HEK293 (cell line): ENCODE results near the gene THAP4.
A peak's percentile ranks its signal among the peaks of the same experiment; 100 is the strongest.

Experiments
- CTCF ChIA-PET: fragments of 350-600 bp; formaldehyde crosslinking; extraction: SDS; loops from one replicate; lab custom pipeline; 2021; ENCODE audit warnings: antibody characterized with exemption; lab: Yijun Ruan, JAX
- POLR2A ChIA-PET: fragments of 300-600 bp; formaldehyde crosslinking; extraction: SDS; loops from one replicate; lab custom pipeline; 2020; ENCODE audit warnings: antibody characterized with exemption, inconsistent platforms; lab: Yijun Ruan, JAX
- H3K27ac ChIP-seq: fragments of 200-500 bp; sonication (Bioruptor generic); 2 replicates; pipeline ENCODE4 v1.5.1; 2014; ENCODE audit warnings: low read depth, low read length, control low read depth, inconsistent platforms; ENCODE audit errors: extremely low read depth
- H3K36me3 ChIP-seq, 2 experiments: fragments of 200-500 bp in 1 of 2; sonication (Bioruptor generic) in 1 of 2; 1 replicate in 1 of 2; 2 replicates in 1 of 2; pipeline ENCODE4 v1.5.1; 2014 to 2017; ENCODE audit warnings: inconsistent platforms in 2 of 2, low read length in 2 of 2; ENCODE audit not compliant: control insufficient read depth in 2 of 2, insufficient read depth in 1 of 2
- H3K4me1 ChIP-seq: fragments of 200-500 bp; sonication (Bioruptor generic); 2 replicates; pipeline ENCODE4 v1.5.1; 2014; ENCODE audit warnings: mild to moderate bottlenecking, low read length, inconsistent platforms; ENCODE audit not compliant: control insufficient read depth, insufficient read depth
- H3K4me3 ChIP-seq: 2 replicates; pipeline ENCODE4 v1.5.1; 2011; ENCODE audit warnings: low read depth, mild to moderate bottlenecking, control low read depth, low read length, moderate library complexity
- H3K9me3 ChIP-seq: fragments of 200-500 bp; sonication (Bioruptor generic); 2 replicates; pipeline ENCODE4 v1.5.1; 2014; ENCODE audit warnings: low read depth, low read length, inconsistent platforms; ENCODE audit not compliant: control insufficient read depth, insufficient read depth
- EGR2 ChIP-seq: fragments of 450-650 bp; formaldehyde crosslinking; IDR thresholded peaks from 2 replicates; pipeline ENCODE4 v1.5.1; 2016; ENCODE audit warnings: low read depth, missing biosample characterization, missing genetic modification characterization
- HOXD13 ChIP-seq: sonication (generic); formaldehyde crosslinking; IDR thresholded peaks from 2 replicates; pipeline ENCODE4 v1.8.0; 2022; ENCODE audit warnings: missing genetic modification reagents, borderline replicate concordance
- KLF10 ChIP-seq: fragments of 450-650 bp; IDR thresholded peaks from 2 replicates; pipeline ENCODE4 v1.5.1; 2018; ENCODE audit warnings: missing biosample characterization, mild to moderate bottlenecking, missing genetic modification characterization
- KLF16 ChIP-seq: fragments of 450-650 bp; formaldehyde crosslinking; IDR thresholded peaks from 2 replicates; pipeline ENCODE4 v1.5.1; 2017; ENCODE audit warnings: missing biosample characterization, missing genetic modification characterization
- SETDB1 ChIP-seq: IDR thresholded peaks from one replicate; pipeline ENCODE4 v1.6.1; 2017; ENCODE audit warnings: mild to moderate bottlenecking, low read length, moderate library complexity, mixed read lengths; ENCODE audit not compliant: insufficient read length
- ZIC2 ChIP-seq: fragments of 450-650 bp; formaldehyde crosslinking; IDR thresholded peaks from 2 replicates; pipeline ENCODE4 v1.5.1; 2016; ENCODE audit warnings: missing biosample characterization, missing genetic modification characterization
- ZNF19 ChIP-seq: fragments of 450-650 bp; formaldehyde crosslinking; IDR thresholded peaks from 2 replicates; pipeline ENCODE4; 2016; ENCODE audit warnings: missing biosample characterization, missing genetic modification characterization, low read depth
- ZNF2 ChIP-seq: fragments of 450-650 bp; formaldehyde crosslinking; IDR thresholded peaks from 2 replicates; pipeline ENCODE4 v1.5.1; 2016; ENCODE audit warnings: missing biosample characterization, missing genetic modification characterization
- ZNF223 ChIP-seq: fragments of 450-650 bp; formaldehyde crosslinking; IDR thresholded peaks from 2 replicates; pipeline ENCODE4 v1.5.1; 2016; ENCODE audit warnings: missing biosample characterization, missing genetic modification characterization
- ZNF664 ChIP-seq: fragments of 450-650 bp; formaldehyde crosslinking; IDR thresholded peaks from 2 replicates; pipeline ENCODE4 v1.5.1; 2016; ENCODE audit warnings: missing biosample characterization, missing genetic modification characterization
- TF ChIP-seq, protein P1 (sequence below): fragments of 450-650 bp; formaldehyde crosslinking; IDR thresholded peaks from 2 replicates; pipeline ENCODE4 v1.5.1; 2016; ENCODE audit warnings: missing biosample characterization, missing genetic modification characterization
- TF ChIP-seq, protein P2 (sequence below): fragments of 450-650 bp; formaldehyde crosslinking; IDR thresholded peaks from 2 replicates; pipeline ENCODE4 v1.5.1; 2017; ENCODE audit warnings: missing biosample characterization, missing genetic modification characterization
- TF ChIP-seq, protein P3 (sequence below): fragments of 450-650 bp; formaldehyde crosslinking; IDR thresholded peaks from 2 replicates; pipeline ENCODE4 v1.5.1; 2016; ENCODE audit warnings: missing biosample characterization, missing genetic modification characterization

Gene THAP4

DNA sequence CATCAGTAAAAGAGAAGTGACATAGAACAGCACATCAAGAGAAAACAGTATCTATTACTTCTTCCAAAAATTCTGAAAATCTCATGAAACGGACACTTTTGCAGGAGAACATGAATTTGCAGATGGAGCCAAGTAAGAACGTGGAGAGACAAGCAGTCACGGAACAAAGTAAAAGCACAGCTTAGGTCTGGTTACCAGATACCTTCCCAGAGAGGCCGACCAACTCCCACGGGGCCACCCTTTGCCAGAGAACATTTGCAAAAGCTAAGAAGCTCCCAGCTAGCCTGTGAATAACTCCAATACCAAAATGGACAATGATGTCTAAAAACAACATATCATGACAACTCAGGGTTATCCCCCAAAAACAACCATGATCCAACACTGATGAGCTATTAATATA is 38.9 kb downstream of the THAP4 start:
- ChIA-PET POLR2A (interaction anchor here (0.5 to 1.6 kb wide), 3 partner anchors 50 to 1076 kb away, joined by 3 to 13 read pairs (median 3); partner anchors contain the start of gene FARP2), CTCF (interaction anchor here (0.5 to 2.2 kb wide), 9 partner anchors 12 to 240 kb away, joined by 3 to 6 read pairs (median 4); no protein-coding TSS in a partner anchor)
- H3K36me3 ChIP-seq = peaks cover 26 to 82% of the 10 kb centered on the region in 2 experiments; a peak in 2 of 3 replicates
- H3K9me3 ChIP-seq = no peaks in the 10 kb centered on the region
- TF ChIP-seq HOXD13 (CRISPR knock-in tag) = no peak
- TF ChIP-seq, protein P1, sequence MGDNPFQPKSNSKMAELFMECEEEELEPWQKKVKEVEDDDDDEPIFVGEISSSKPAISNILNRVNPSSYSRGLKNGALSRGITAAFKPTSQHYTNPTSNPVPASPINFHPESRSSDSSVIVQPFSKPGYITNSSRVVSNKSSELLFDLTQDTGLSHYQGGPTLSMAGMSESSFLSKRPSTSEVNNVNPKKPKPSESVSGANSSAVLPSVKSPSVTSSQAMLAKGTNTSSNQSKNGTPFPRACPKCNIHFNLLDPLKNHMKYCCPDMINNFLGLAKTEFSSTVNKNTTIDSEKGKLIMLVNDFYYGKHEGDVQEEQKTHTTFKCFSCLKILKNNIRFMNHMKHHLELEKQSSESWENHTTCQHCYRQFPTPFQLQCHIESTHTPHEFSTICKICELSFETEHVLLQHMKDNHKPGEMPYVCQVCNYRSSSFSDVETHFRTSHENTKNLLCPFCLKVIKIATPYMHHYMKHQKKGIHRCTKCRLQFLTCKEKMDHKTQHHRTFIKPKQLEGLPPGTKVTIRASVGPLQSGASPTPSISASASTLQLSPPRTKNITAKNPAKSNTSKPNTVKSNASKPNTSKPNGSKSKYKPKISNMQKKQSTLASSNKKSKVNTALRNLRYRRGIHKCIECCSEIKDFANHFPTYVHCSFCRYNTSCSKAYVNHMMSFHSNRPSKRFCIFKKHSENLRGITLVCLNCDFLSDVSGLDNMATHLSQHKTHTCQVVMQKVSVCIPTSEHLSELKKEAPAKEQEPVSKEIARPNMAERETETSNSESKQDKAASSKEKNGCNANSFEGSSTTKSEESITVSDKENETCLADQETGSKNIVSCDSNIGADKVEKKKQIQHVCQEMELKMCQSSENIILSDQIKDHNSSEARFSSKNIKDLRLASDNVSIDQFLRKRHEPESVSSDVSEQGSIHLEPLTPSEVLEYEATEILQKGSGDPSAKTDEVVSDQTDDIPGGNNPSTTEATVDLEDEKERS (tag by site-specific recombination) = no peak
- no peak for TF ChIP-seq ZNF2
- TF ChIP-seq ZNF19 (tag by site-specific recombination) = no peak
- TF ChIP-seq ZNF664 (tag by site-specific recombination) = no peak
- no peak for TF ChIP-seq EGR2 (tag by site-specific recombination)
- TF ChIP-seq, protein P2, sequence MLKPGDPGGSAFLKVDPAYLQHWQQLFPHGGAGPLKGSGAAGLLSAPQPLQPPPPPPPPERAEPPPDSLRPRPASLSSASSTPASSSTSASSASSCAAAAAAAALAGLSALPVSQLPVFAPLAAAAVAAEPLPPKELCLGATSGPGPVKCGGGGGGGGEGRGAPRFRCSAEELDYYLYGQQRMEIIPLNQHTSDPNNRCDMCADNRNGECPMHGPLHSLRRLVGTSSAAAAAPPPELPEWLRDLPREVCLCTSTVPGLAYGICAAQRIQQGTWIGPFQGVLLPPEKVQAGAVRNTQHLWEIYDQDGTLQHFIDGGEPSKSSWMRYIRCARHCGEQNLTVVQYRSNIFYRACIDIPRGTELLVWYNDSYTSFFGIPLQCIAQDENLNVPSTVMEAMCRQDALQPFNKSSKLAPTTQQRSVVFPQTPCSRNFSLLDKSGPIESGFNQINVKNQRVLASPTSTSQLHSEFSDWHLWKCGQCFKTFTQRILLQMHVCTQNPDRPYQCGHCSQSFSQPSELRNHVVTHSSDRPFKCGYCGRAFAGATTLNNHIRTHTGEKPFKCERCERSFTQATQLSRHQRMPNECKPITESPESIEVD (tag by site-specific recombination) = no peak
- TF ChIP-seq KLF10 (tag by site-specific recombination) = no peak
- H3K27ac ChIP-seq = no peak overlapping the region
- H3K4me1 ChIP-seq = no peaks in the 10 kb centered on the region
- no peak overlapping the region for H3K4me3 ChIP-seq

DNA sequence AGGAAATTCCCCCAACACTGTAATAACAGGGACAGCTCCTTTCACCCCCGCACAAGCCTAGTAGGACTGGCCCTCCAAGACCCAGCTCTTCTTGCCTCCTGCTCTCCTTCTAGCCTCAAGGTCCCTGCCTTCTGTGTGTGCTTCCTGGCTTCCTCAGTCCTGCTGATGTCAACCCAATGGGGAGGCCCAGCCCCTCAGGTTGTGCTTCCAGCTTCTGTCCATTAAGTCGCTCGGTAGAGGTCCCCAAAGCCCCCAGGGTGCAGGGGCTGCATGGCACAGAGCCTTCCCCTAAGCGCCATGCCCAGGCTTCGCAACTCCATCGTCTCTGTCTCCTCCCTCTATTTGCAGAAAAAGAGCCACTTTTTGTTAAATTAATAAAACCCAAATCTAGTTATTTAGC is 39.4 kb downstream of the THAP4 start:
- H3K4me1 ChIP-seq = no peaks in the 10 kb centered on the region
- H3K27ac ChIP-seq = no peak overlapping the region
- H3K4me3 ChIP-seq = no peak overlapping the region
- no peaks in the 10 kb centered on the region for H3K9me3 ChIP-seq
- CTCF ChIA-PET = interaction anchor here (0.5 to 1.5 kb wide), 5 partner anchors 13 to 240 kb away, joined by 3 to 5 read pairs (median 4); no protein-coding TSS in a partner anchor
- peaks cover 26 to 80% of the 10 kb centered on the region in 2 experiments; a peak in 2 of 3 replicates for H3K36me3 ChIP-seq
- TF ChIP-seq KLF16 (tag by site-specific recombination) = no peak
- no peak for TF ChIP-seq ZNF19 (tag by site-specific recombination)
- TF ChIP-seq ZIC2 (tag by site-specific recombination) = no peak
- TF ChIP-seq ZNF223 (tag by site-specific recombination) = no peak
- TF ChIP-seq, all 188 proteins: peak for 0
- POLR2A ChIA-PET = interaction anchor here (0.5 to 1.4 kb wide), 2 partner anchors 50 to 1076 kb away, joined by 3 to 13 read pairs; no protein-coding TSS in a partner anchor

DNA sequence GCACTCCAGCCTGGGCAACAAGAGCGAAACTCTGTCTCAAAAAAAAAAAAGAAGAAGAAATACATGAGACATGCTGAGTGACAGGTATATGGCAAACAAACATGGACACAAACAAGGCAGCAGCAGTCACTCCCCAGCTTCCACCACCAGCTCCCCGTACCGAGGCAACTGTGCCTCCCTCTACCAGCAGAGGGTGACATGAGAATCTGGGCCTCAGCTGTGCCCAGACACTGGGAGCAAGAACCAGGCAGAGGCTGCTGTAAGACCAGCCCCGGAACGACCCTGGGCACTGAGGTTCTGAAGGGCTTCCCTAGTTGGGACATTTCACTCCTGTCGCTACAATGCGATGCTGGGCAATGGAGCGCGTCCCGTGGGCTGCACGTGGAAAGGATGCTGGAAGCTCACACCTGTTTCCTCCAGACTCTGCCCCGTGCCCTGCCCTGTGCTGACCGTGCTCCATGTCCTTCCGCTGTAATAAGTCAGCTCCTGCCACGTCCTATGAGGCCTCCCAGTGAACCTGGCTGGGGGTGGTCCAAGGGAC is 41.3 kb downstream of the THAP4 start:
- peaks cover 21 to 82% of the 10 kb centered on the region in 2 experiments; a peak in 2 of 3 replicates for H3K36me3 ChIP-seq
- ChIA-PET POLR2A (interaction anchor here (0.6 kb wide), 1 partner anchor 105 kb away, joined by 5 read pairs; no protein-coding TSS in a partner anchor), CTCF (interaction anchor here (0.6 to 0.8 kb wide), 4 partner anchors 40 to 204 kb away, joined by 3 read pairs; no protein-coding TSS in a partner anchor)
- H3K4me1 ChIP-seq = no peaks in the 10 kb centered on the region
- no peak overlapping the region for H3K4me3 ChIP-seq
- H3K9me3 ChIP-seq = no peaks in the 10 kb centered on the region
- TF ChIP-seq, protein P3, sequence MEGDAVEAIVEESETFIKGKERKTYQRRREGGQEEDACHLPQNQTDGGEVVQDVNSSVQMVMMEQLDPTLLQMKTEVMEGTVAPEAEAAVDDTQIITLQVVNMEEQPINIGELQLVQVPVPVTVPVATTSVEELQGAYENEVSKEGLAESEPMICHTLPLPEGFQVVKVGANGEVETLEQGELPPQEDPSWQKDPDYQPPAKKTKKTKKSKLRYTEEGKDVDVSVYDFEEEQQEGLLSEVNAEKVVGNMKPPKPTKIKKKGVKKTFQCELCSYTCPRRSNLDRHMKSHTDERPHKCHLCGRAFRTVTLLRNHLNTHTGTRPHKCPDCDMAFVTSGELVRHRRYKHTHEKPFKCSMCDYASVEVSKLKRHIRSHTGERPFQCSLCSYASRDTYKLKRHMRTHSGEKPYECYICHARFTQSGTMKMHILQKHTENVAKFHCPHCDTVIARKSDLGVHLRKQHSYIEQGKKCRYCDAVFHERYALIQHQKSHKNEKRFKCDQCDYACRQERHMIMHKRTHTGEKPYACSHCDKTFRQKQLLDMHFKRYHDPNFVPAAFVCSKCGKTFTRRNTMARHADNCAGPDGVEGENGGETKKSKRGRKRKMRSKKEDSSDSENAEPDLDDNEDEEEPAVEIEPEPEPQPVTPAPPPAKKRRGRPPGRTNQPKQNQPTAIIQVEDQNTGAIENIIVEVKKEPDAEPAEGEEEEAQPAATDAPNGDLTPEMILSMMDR (tag by site-specific recombination) = peak; percentile 36; the same call in 1 of the 2 replicates
- TF ChIP-seq SETDB1 = no peak
- H3K27ac ChIP-seq = no peak overlapping the region
